Measurements from ENCODE around the gene ZNF613. TPM values are rescaled to one million over a fixed set of nuclear protein-coding genes. Genes with fewer than 3 reads are reported as not detected.

The ZNF613 gene
- total and polyA plus RNA-seq, 2 of the 13 experiments (the other 11 are each of a cell fraction or from before 2014, with no cell fraction given) = 3.6 to 8.3 TPM

DNA sequence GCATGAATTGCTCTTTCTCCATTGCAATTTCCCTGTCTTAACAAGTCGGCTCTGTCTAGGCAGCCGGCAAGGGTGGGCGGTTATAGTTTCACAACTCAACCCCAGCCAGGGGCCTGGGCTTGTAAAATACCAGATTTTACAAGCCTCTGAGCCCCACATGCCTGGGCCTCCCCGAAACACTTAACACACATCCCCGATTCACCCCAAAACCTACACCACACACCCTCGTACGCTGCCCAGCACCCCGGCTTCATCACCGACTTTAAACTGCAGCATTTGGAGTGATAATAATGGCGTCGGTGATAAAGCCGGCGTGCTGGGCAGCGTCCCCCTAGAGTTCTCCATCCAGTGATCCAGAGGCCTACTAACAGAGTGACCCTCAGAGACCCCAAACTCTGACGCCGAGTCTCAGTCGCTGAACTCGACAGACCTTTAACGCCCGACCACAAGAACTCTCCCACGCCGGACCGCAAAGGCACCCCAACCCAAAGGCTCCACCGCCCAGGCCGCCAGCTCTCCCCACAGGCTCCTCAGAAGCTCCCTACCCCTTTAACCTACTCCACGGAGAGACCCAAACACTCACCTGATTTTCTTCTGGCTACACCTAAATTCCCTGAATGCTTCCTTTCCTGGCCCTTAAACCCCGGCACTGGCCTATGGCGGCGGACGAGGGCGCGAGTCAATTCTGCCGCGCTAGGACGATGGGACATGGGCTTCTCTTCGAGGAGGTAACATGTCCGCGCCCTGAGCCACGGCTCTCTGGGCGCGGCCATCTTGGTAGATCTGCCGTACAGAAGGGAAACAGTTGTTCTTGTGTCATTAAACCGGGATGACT is 22.7 kb upstream of the ZNF613 start, which contains the start of gene ZNF649 (continued):
- TF ChIP-seq, protein P1, sequence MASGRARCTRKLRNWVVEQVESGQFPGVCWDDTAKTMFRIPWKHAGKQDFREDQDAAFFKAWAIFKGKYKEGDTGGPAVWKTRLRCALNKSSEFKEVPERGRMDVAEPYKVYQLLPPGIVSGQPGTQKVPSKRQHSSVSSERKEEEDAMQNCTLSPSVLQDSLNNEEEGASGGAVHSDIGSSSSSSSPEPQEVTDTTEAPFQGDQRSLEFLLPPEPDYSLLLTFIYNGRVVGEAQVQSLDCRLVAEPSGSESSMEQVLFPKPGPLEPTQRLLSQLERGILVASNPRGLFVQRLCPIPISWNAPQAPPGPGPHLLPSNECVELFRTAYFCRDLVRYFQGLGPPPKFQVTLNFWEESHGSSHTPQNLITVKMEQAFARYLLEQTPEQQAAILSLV (CRISPR knock-in tag; IDR thresholded peaks at IDR 0.05; ENCODE audit: borderline replicate concordance) = no peak
- TF ChIP-seq FOXP1 (IDR thresholded peaks at IDR 0.05) = no peak
- TF ChIP-seq FOXP1 (CRISPR knock-in tag; IDR thresholded peaks at IDR 0.05) = no peak
- no peak for TF ChIP-seq MED8 (CRISPR knock-in tag; IDR thresholded peaks at IDR 0.05; ENCODE audit: insufficient replicate concordance)
- TF ChIP-seq SPEN (CRISPR knock-in tag; IDR thresholded peaks at IDR 0.05; ENCODE audit: low read depth) = peak; percentile 73; the same call in 1 of the 2 replicates
- peak; percentile 41; the same call in 1 of the 2 replicates for TF ChIP-seq FOXA3 (CRISPR knock-in tag; IDR thresholded peaks at IDR 0.05)
- no peak for TF ChIP-seq ZNF761 (CRISPR knock-in tag; conservative IDR thresholded peaks at IDR 0.05)
- TF ChIP-seq ZNF839 (CRISPR knock-in tag; IDR thresholded peaks at IDR 0.05; ENCODE audit: borderline replicate concordance) = 0 out of 2 replicates have a peak, but pooled peaks have one; percentile 35
- no peak for TF ChIP-seq ZBTB44 (CRISPR knock-in tag; IDR thresholded peaks at IDR 0.05)
- TF ChIP-seq ZBTB26 (CRISPR knock-in tag; IDR thresholded peaks at IDR 0.05; ENCODE audit: borderline replicate concordance) = 0 out of 2 replicates have a peak, but pooled peaks have one; percentile 34
- 0 out of 2 replicates have a peak, but pooled peaks have one; percentile 69 for TF ChIP-seq ZNF563 (CRISPR knock-in tag; IDR thresholded peaks at IDR 0.05)
- peak; percentile 75; the same call in 1 of the 2 replicates for TF ChIP-seq THAP9 (CRISPR knock-in tag; IDR thresholded peaks at IDR 0.05; ENCODE audit: borderline replicate concordance)
- TF ChIP-seq, protein P2, sequence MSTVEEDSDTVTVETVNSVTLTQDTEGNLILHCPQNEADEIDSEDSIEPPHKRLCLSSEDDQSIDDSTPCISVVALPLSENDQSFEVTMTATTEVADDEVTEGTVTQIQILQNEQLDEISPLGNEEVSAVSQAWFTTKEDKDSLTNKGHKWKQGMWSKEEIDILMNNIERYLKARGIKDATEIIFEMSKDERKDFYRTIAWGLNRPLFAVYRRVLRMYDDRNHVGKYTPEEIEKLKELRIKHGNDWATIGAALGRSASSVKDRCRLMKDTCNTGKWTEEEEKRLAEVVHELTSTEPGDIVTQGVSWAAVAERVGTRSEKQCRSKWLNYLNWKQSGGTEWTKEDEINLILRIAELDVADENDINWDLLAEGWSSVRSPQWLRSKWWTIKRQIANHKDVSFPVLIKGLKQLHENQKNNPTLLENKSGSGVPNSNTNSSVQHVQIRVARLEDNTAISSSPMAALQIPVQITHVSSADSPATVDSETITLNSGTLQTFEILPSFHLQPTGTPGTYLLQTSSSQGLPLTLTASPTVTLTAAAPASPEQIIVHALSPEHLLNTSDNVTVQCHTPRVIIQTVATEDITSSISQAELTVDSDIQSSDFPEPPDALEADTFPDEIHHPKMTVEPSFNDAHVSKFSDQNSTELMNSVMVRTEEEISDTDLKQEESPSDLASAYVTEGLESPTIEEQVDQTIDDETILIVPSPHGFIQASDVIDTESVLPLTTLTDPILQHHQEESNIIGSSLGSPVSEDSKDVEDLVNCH (CRISPR knock-in tag; IDR thresholded peaks at IDR 0.05) = no peak
- peak; percentile 52 for TF ChIP-seq ASH2L (IDR thresholded peaks at IDR 0.05; ENCODE audit: insufficient read length, low read depth, low read length)
- 0 out of 2 replicates have a peak, but pooled peaks have one; percentile 30 for TF ChIP-seq KLF12 (CRISPR knock-in tag; IDR thresholded peaks at IDR 0.05; ENCODE audit: borderline replicate concordance)
- TF ChIP-seq ZSCAN22 (CRISPR knock-in tag; IDR thresholded peaks at IDR 0.05) = no peak
- no peak for TF ChIP-seq ZFYVE20 (CRISPR knock-in tag; IDR thresholded peaks at IDR 0.05; ENCODE audit: borderline replicate concordance, low read depth)
- peak; percentile 81 for TF ChIP-seq ZFY (CRISPR knock-in tag; IDR thresholded peaks at IDR 0.05)
- TF ChIP-seq POGZ (CRISPR knock-in tag; IDR thresholded peaks at IDR 0.05) = peak; percentile 78
